Measurements from ENCODE around the gene NUMB.

- TF ChIP-seq POLR2A (IDR thresholded peaks at IDR 0.05; ENCODE audit: low read depth, low read length) (no peak), TAF1 (IDR thresholded peaks at IDR 0.05; ENCODE audit: borderline replicate concordance, low read depth, low read length) (no peak)
Measured at GRCh38 chr14:73240816-73241480, 217.4 kb downstream of the NUMB start.
